ENCODE data around the gene UGT1A3. TPM values are rescaled to one million over a fixed set of nuclear protein-coding genes. Genes with fewer than 3 reads are reported as not detected.

UGT1A3 gene
- total RNA-seq, 1 donor from 2014 or later: not detected

GRCh38 chr2:233775414-233775813 lies 46.6 kb downstream of the UGT1A3 start:
- no peak for TF ChIP-seq CTCF (IDR thresholded peaks at IDR 0.05; ENCODE audit: unreplicated experiment)
- DNase-seq (ENCODE audit: low spot score): no peak
- H3K27ac Mint-ChIP-seq (ENCODE audit: unreplicated experiment): no peak overlapping the region
- H3K4me1 Mint-ChIP-seq (ENCODE audit: unreplicated experiment): no peaks in the 10 kb centered on the region
- no peak overlapping the region for H3K4me3 Mint-ChIP-seq (ENCODE audit: unreplicated experiment)
- no peaks in the 10 kb centered on the region for H3K36me3 Mint-ChIP-seq (ENCODE audit: low read depth, unreplicated experiment)
- H3K27me3 Mint-ChIP-seq (ENCODE audit: unreplicated experiment): no peaks in the 10 kb centered on the region
- H3K9me3 Mint-ChIP-seq (ENCODE audit: unreplicated experiment): no peaks in the 10 kb centered on the region

- no peak for TF ChIP-seq CTCF (IDR thresholded peaks at IDR 0.05; ENCODE audit: unreplicated experiment)
- no peaks in the 10 kb centered on the region for H3K27me3 Mint-ChIP-seq (ENCODE audit: unreplicated experiment)
- no peaks in the 10 kb centered on the region for H3K4me1 Mint-ChIP-seq (ENCODE audit: unreplicated experiment)
- H3K36me3 Mint-ChIP-seq (ENCODE audit: low read depth, unreplicated experiment): no peaks in the 10 kb centered on the region
- H3K27ac Mint-ChIP-seq (ENCODE audit: unreplicated experiment): no peak within 1 kb of the TSS
- no peaks in the 10 kb centered on the region for H3K9me3 Mint-ChIP-seq (ENCODE audit: unreplicated experiment)
- no peak within 1 kb of the TSS for H3K4me3 Mint-ChIP-seq (ENCODE audit: unreplicated experiment)
- no peak for DNase-seq (ENCODE audit: low spot score)
These were observed 49.2 kb downstream of the UGT1A3 start, which contains the start of gene MROH2A for GRCh38 chr2:233778030-233778429. TSS of gene MROH2A (plus strand) at chr2:233778330. CDS start at chr2:233779359, 1,029 bp downstream.

- Mint-ChIP-seq H3K4me1 (ENCODE audit: unreplicated experiment) (no peaks in the 10 kb centered on the region), H3K36me3 (ENCODE audit: low read depth, unreplicated experiment) (no peaks in the 10 kb centered on the region), H3K4me3 (ENCODE audit: unreplicated experiment) (no peak overlapping the region), H3K27me3 (ENCODE audit: unreplicated experiment) (no peaks in the 10 kb centered on the region), H3K27ac (ENCODE audit: unreplicated experiment) (no peak overlapping the region), H3K9me3 (ENCODE audit: unreplicated experiment) (no peaks in the 10 kb centered on the region)
- TF ChIP-seq CTCF (IDR thresholded peaks at IDR 0.05; ENCODE audit: unreplicated experiment): no peak
- no peak for DNase-seq (ENCODE audit: low spot score)
These were observed 50.9 kb downstream of the UGT1A3 start for GRCh38 chr2:233779722-233780121.

- no peaks in the 10 kb centered on the region for H3K9me3 Mint-ChIP-seq (ENCODE audit: unreplicated experiment)
- no peaks in the 10 kb centered on the region for H3K4me1 Mint-ChIP-seq (ENCODE audit: unreplicated experiment)
- no peaks in the 10 kb centered on the region for H3K27me3 Mint-ChIP-seq (ENCODE audit: unreplicated experiment)
- TF ChIP-seq CTCF (IDR thresholded peaks at IDR 0.05; ENCODE audit: unreplicated experiment): no peak
- H3K36me3 Mint-ChIP-seq (ENCODE audit: low read depth, unreplicated experiment): no peaks in the 10 kb centered on the region
- H3K27ac Mint-ChIP-seq (ENCODE audit: unreplicated experiment): no peak overlapping the region
- no peak for DNase-seq (ENCODE audit: low spot score)
- no peak overlapping the region for H3K4me3 Mint-ChIP-seq (ENCODE audit: unreplicated experiment)
These were observed 51.9 kb downstream of the UGT1A3 start for GRCh38 chr2:233780771-233781170.

- peaks cover 8% of the 10 kb centered on the region for H3K27me3 Mint-ChIP-seq (ENCODE audit: unreplicated experiment)
- no peak overlapping the region for H3K27ac Mint-ChIP-seq (ENCODE audit: unreplicated experiment)
- no peaks in the 10 kb centered on the region for H3K4me1 Mint-ChIP-seq (ENCODE audit: unreplicated experiment)
- TF ChIP-seq CTCF (IDR thresholded peaks at IDR 0.05; ENCODE audit: unreplicated experiment): no peak
- H3K36me3 Mint-ChIP-seq (ENCODE audit: low read depth, unreplicated experiment): peaks cover 17% of the 10 kb centered on the region
- peak overlapping the region; percentile 13 for H3K4me3 Mint-ChIP-seq (ENCODE audit: unreplicated experiment)
- DNase-seq (ENCODE audit: low spot score): no peak
- no peaks in the 10 kb centered on the region for H3K9me3 Mint-ChIP-seq (ENCODE audit: unreplicated experiment)
These were observed 60.7 kb downstream of the UGT1A3 start for GRCh38 chr2:233789554-233789953.

All from endothelial cell (in vitro differentiated cells).